HG03280 (cell line): ENCODE results near the gene MYCBP.
A peak's percentile ranks its signal among the peaks of the same experiment; 100 is the strongest.
"Not testable (repeated sequence)": the region's sequence is repeated elsewhere in the genome, so short reads cannot be mapped to it uniquely, and the experiment has no call there.

Source experiments
- ATAC-seq: cut with Tn5 transposase; IDR thresholded peaks from one replicate; pipeline ENCODE4 v1.9.1; 2021; ENCODE audit warnings: mild to moderate bottlenecking, moderate library complexity; ENCODE audit not compliant: unreplicated experiment

The MYCBP gene

DNA sequence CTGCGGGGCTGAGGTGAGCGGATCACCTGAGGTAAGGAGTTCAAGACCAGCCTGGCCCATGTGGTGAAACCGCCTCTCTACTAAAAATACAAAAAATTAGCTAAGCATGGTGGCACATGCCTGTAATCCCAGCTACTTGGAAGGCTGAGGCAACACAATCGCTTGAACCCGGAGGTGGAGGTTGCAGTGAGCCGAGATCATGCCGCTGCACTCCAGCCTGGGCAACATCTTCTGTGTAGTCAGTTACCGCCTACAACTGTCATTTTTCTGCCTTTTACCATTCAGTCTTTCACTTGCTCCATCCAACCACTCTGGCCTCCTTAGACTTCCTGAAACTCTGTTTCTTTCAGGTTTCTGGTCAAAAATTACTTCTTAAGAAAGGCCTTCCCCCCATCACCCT lies 2.2 kb downstream of the MYCBP start:
- no peak for ATAC-seq

DNA sequence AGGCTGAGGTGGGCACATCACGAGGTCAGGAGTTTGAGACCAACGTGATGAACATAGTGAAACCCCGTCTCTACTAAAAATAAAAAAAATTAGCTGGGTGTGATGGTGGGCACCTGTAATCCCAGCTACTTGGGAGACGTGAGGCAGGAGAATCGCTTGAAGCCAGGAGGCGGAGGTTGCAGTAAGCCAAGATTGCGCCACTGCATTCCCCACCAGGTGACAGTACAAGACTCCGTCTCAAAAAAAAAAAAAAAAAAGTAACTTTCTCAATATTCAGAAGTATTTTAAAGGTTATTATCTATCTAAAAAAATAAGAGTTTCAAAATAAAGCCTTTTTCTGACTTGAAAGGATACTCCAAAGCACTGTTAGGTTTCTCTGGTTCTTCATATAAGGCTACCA lies 5.9 kb downstream of the MYCBP start:
- no peak for ATAC-seq

DNA sequence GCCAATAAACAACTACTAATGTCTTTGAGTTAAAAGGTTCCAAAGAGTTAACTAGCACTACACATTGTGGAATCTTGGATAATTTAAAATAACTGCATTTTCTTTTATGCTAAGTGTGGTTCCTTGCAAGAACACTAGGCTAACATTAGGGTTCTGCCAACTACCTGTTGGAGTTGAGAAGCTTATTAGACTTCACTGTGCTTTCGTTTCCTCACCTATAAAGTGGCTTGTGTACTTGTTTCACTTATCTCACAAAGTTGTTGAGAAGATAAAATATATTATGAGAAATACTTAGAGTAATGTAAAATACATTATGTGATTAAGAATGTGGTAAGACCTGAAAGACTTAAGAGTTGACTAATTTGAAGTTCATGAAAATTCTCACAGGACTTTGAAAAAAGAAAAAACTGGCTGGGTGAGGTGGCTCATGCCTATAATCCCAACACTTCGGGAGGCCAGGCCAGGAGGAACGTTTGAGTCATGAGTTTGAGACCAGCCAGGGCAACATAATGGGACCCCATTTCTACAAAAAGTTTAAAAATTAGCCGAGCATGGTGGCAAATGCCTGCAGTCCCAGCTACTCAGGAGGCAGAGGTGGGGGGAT lies 7.9 kb downstream of the MYCBP start:
- no peak for ATAC-seq

DNA sequence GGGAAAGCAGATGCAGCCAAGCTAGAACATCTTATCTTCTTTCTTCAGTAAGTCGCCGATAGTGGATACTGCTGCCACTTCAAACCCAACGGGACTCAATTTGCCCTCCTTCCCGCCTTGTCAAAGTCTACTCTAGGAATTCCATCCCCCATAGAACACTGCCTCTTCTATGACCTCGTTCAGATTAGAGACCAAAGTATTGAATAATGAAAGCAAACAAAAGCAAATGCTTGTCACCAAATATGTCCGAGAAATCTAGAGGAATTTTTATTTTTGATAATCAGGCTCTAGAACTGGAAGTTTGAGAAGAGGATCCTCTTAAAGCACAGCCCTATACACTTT lies 12.7 kb downstream of the MYCBP start:
- no peak for ATAC-seq

DNA sequence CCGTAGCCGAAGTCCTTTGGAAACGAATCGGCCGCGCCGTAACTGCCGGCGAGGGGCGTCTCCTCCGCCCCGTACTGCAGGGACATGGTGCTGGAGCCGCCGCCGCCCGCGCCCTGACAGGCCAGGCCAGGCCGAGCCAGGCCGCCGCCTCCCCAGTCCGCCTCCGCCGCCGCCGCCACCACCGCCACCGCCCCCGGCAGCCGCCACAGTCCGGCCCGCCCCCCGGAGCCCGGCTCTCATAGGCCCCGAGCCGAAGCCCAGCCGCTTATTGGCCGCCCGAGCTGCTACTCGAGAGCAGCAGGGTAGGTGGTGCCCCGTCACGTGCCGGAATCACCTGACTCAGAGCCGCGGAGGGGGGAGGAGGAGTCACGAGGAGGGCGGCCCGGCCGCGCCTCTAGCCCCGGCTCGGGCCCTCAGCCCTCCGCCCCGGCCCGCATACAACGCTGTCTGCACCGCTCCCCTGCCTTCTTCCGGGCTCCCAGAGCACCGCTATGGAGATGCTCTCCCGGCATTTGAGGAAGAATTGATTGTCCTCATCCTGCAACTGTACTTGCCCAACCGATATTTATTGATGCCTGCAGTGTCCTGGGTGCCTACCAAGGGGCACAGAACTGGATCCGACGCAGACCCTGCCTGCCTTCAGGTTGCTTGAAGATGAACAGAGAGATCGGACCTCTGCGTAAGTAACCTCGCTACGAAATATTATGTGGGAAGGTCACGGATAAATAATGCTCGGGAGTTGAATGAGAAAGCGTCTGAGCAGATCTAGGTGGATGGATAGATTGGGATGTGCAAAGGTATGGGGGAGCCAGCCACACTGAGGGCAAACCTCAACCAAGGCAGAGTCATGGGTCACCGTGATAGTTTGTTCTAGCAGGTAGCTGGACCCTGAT lies 13.3 kb downstream of the MYCBP start, which contains the start of gene RRAGC:
Gene RRAGC (minus strand): TSS at position 212 of the 893 bp plus-strand sequence. CDS start 126 bp downstream, at position 86.
- ATAC-seq = peak; percentile 96

DNA sequence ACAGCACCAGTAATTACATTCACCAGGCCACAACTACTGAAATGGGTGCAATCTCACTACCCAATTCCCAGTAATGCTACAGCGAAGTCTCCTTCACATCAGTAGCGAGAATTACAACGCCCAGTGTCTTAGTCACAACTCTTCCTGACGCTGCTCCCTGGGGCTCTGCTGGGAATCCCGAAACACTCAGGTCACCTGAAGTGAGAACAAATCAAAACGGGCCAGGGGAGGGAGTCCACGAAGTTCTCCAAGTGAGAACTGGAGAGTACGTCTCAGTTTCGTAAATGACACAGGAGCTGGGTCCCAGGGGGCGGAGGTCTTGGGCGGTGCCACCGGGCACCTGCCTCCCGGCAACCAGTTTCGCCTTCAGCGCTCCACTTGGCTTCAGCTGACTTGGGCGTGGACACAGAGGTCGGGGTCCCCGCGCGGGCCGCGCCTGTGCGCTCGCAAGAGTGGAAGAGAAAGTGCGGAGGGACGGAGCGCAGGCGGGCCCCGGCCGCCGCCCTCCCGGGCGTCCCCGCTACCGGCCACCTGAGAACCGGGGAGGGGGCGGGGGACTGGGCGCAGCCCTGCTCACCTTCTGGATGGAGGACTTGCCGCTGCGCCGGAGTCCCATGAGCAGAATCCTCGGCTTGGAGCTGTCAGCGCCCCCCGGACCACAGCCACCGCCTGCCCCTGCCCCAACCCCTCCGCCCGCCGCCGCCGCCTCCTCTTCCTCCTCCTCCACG lies 14.2 kb downstream of the MYCBP start:
- ATAC-seq = peak; percentile 26

DNA sequence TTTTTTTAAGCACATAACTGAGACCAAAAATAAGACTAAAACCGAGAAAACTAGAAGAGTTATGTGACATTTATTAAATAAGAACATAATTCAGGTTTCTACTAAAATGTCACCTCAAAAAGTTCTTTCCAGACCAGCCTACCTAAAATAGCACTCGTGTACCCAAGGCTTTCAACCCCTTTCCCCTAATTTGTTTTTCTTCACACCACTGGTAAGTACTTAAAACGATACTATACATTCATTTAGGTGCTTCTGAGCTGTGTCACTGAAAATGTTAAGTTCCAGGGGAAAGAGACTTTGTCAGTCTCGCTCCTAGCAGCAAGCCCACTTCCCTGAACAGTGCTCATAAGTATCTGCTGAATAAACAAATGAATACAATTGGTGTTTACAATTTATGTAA lies 20.4 kb downstream of the MYCBP start:
- ATAC-seq = no peak

DNA sequence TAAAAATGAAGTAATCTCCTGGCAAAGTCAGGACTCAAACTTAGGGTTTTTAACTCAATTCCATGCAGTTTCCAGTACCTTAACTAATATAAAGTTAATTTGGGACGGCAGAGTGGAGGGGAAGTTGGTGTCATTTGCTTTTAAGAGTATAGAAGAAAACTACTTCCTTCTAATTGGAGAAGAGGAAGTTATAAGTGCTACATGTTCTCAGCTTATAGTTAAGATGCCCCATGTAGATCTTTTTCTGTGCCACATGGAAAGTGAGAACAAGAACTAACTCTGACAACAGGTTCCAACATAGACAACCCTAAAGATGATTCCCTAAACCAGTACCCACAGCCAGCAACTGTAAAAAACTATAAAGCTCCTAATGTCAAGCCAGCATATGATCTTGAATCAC lies 25.1 kb downstream of the MYCBP start:
- ATAC-seq = no peak

DNA sequence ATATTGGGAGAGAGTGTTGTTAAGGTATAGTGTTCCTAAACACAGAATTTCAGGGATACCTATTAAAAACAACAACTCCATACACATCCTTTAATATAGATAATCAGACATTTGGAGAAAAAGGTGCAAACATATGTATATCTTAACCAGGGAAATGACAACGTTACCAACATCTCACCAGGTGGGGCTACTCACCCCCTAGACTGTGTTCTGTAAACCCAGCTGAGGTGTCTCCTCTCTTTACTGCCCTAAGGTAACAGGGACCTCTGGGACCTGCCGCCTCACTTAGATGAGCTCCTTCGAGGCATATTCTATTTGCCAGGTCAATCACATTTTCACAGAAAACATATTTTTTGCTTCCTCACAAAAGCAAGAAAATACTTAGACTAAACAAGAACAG lies 26.9 kb downstream of the MYCBP start:
- ATAC-seq = no peak

DNA sequence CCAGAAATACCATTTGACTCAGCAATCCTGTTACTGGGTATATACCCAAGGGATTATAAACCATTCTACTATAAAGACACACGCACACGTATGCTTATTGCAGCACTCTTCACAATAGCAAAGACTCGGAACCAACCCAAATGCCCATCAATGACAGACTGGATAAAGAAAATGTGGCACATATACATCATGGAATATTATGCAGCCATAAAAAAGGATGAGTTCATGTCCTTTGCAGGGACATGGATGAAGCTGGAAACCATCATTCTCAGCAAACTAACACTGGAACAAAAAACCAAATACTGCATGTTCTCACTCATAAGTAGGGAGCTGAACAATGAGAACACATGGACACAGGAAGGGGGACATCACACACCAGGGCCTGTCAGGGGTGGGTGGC lies 28.1 kb downstream of the MYCBP start:
- not testable (repeated sequence) for ATAC-seq

DNA sequence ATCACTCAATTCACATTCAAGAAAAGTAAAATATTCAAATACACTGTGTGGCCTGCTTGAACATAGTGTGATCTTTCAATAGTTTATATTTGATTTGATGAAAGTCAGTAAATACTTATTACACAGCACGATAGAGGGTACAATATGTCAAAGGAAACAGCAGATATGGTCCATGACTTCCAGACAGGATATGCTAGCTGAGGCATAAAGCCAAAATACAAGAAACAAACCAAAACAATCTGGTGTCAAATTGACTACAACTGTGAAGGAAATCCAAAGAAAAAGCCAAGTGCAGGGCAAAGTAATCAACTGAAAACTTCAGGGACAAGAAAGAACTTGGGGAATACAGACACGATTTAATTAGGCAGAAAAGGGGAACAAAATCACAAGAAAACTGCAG lies 32.9 kb downstream of the MYCBP start:
- no peak for ATAC-seq

DNA sequence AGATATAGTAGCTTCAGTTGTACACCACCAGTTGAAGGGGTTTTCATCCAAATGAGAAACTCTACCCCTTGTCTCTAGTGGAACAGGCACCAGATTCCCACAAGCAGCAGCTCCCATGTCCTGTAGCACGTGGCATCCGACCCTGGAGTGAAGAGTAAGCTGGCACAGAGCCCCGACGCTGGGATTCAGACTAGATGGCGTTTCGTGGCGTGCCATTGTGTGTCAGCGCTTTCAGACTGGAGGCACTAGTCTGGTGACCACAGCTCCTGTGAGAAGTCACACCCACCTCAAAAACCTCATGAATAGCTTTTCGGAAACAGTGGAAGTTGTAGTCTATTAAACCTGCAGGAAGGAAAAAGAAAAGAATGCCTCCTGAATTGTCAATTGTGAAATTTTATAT lies 33.8 kb downstream of the MYCBP start:
- no peak for ATAC-seq

DNA sequence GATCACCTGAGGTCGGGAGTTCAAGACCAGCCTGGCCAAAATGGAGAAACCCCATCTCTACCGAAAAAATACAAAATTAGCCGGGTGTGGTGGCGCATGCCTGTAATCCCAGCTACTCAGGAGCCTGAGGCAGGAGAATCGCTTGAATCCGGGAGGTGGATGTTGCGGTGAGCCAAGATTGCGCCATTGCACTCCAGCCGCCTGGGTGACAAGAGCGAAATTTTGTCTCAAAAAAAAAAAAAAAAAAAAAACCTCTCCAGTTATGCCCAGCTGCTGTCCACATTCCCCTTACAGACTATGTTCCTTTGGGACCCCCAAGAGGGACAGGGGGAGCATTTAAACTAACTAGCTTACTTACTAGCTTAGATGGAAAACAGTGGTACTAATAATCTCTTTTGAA lies 36.8 kb downstream of the MYCBP start:
- ATAC-seq = not testable (repeated sequence)

DNA sequence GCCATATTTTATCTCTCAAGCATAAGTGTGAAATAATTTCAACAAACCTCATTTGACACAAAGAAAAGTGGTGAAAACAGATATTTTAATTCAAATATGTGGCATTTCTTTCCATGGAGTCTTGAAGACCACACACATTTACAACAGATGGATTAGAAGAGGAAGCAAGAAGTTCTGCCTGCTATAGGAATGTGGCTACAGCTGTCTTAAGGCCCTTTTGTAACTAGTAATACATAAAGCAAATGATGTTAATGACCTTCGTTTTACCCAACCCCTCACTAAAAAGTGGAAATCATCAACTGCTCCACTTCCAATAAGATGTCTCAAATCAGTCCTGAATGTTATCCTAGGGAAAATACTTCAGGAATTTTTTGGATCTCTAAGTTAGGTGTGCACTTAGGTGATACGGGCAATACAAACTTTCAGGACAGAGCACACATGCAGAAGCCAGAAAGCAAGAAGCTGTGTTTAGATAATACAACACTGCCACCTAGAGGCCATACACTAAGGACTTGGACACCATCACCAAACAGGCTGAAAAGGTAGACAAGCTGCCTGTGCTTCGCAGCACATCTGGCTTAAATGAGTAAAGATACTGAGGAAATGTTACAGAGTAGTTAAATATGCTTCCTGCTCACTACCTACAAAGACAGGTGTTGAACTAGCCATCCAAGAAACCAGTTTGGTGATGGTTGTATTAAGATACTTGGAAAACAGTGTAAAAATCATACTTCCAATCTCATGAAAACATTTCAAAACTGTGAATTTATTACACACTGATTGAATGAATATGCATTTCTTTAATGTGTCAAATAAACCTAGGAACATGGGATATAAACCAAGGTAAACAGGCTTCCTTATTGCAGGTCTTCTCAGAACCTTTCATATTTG lies 38.0 kb downstream of the MYCBP start:
- ATAC-seq = peak; percentile 54

DNA sequence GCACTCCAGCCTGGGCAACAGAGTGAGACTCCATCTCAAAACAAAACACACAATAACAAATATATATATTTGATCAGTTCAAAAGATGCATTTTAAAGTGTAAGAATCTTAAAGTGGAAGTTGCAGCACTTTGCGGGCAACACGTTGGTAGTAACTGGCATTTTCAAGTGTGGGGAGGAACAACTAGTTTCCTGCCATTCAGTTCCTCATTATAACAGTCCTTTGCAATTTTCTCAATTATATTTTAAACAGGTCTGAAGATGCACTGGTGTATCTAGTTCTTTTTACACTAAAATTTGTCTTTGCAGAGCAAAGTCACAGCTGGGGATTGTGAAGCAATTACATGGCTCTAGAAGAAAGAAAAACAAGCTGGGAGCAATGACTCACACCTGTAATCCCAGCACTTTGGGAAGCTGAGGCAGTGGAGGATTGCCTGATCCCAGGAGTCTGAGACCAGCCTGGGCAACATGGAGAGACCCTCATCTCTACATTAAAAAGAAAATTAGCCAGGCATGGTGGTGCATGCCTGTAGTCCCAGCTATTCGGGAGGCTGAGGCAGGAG lies 38.8 kb downstream of the MYCBP start:
- no peak for ATAC-seq

DNA sequence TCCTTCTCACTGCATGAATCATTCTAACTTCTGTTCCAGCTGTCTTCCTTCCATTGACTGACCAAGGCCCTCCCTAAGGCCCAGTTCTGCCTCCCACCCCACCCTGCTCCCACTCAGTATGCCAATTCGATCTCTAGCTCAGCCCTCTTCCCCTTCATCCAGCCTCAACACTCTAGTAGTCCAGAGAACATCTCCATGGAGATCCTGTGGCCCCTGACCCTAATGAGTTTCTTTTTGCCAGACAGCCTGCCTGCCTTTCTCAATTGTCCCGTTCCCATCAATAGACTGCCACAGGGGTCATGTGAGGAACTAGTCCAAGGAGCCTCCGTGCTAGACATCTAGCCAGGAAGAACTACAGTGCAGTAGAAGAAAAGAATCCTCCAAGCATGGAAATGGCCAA lies 40.0 kb downstream of the MYCBP start:
- ATAC-seq = no peak

DNA sequence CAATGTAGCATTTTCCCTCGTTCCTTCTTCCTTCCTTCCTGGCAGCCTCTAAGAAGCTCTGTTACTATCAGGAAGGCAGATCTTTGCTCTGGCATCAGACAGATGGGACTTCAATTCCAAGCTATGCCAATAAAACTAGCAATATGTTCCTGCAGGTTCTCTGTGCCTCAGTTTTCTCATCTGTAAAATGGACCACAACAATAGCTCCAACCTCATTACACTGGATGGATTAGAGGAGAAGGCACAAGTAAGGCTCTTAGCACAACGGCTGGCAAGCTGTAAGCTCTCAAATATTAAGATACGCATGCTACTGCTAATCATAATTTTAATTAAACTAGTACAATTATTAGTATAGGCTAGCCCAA lies 40.8 kb downstream of the MYCBP start:
- ATAC-seq = no peak

DNA sequence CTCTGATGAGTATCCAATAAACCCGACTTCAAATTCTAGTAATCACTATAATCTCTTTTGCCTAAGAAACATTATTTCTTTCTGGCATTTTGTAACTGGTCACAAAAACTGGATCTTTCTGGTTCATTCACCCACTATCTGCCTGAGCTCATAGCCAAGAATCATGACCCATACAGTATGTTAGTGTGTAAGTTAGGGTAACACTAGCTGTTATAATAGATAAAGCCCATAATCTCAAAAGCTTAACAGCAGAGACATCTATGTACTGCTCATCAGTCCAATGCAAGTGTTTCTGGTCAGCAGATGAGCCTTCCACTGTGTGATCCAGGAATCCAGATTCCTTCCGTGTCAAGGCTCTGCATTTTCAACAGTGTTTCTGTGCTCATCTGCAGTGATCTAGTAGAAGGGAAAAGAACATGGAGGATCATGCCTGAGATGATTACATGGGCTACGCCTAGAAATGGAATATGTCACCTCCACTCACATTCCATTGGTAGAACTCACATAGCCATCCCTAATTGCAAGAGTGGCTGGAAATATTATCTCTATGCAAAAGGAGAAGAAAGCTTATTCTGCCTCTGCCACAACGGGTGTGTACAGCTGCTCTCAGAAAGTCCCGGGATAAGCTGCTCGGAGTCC lies 41.3 kb downstream of the MYCBP start:
- no peak for ATAC-seq

DNA sequence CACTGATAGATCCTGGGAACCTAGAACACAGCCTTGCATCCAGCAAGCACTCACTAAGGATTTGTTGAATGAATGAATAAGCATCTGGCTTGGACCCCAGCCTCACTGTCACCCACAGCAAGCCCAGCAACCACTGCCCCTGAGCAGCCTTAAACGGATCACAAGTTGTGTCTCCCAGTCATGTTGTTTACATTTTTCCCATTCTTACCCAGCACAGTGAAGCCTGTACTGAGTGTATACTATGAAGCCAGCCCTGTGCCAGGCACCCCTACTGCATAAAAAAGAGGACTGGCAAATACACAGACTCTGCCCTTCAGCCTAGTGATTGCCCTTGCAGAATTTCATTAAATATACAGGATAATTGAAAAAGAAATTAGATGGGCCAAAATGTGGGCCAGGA lies 43.8 kb downstream of the MYCBP start:
- ATAC-seq = no peak

DNA sequence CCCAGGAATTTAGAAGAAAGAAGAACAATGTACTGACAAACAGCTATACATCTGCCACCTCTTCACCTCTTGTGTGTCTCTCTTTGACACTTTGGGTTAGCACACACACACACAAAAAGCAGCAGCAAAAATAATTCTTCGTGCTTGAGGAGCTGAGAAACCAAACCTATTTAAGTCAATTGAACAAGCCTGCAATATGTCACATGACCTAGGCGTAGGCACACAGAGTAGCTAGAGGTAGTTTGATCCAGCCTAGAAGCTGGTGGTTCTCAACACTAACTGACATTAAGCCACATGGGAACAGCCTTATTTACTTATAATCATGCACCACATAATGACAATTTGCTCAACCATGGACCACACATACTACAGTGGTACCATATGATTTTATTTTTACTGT lies 45.8 kb downstream of the MYCBP start:
- ATAC-seq = no peak
